HG02610 (cell line): ENCODE results near the gene TMED8.
"Not testable (repeated sequence)": the region's sequence is repeated elsewhere in the genome, so short reads cannot be mapped to it uniquely, and the experiment has no call there.

ENCODE experiments used
- ATAC-seq: cut with Tn5 transposase; IDR thresholded peaks from one replicate; pipeline ENCODE4 v1.9.1; 2021; ENCODE audit warnings: mild to moderate bottlenecking, moderate library complexity; ENCODE audit not compliant: unreplicated experiment

Gene TMED8, protein sequence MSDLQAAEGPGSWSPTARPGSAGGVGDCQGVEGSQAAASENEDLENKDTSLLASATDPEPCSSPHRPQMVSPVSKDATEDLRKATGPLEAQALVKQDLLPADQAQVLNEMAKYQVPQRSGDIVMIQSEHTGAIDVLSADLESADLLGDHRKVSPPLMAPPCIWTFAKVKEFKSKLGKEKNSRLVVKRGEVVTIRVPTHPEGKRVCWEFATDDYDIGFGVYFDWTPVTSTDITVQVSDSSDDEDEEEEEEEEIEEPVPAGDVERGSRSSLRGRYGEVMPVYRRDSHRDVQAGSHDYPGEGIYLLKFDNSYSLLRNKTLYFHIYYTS

DNA sequence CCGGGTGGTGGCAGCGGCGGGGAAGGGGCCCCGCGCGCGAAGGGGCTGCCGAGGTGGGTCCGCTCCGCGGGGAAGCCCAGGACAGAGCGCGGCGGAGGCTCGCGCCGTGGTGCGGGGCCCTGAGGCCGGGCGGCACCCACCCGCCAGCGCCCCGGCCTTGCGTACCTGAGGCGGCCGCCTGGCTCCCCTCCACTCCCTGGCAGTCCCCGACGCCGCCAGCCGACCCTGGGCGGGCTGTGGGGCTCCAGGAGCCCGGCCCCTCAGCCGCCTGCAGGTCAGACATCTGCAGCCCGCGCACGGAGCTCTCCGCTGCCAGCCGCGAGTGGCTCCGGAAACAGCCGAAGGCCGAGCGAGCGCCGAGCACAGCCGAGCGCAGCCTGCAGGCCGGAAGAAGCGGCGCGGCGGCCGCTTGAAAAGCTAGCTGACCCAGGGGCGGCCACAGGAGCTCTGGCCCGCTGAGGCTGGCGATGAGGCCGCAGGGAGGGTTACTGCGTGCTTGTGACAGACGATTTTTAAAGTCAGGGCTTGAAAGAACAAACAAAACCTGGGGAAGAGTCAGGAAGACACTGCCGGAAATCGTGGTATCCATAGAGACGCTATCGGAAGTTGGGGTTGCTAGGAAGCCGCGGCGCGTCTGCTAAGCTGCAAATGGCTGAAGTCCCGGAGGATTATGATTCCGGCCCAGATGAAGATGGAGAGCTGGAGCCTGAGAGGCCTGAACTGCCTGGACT lies at the start of gene TMED8, which contains the start of gene SAMD15:
TMED8 (minus strand) TSS at position 324 of the 731 bp plus-strand sequence; CDS start at position 283, 41 bp downstream.
SAMD15 (plus strand) TSS at position 609 of the 731 bp plus-strand sequence; CDS start at position 649, 40 bp downstream.
- ATAC-seq = peak; percentile 78

DNA sequence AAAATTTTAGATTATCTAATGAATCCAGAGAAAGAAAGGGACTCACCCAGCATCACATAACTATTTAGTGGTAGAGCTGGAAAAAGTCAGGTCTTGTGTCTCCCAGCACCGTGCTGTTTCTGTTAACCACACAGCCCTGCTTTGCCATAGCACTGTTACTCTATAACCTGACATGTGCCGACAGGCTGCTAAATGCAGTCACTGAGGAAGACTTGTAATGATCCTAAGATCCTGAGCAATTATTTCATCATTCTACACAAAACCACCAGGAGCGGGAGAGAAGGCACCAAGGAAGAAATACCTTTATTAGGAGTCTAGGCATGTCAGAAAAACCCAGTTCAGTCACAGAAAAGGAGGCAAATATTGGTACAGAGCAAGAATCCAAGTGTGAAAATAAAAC lies 49.5 kb upstream of the TMED8 start:
- no peak for ATAC-seq

DNA sequence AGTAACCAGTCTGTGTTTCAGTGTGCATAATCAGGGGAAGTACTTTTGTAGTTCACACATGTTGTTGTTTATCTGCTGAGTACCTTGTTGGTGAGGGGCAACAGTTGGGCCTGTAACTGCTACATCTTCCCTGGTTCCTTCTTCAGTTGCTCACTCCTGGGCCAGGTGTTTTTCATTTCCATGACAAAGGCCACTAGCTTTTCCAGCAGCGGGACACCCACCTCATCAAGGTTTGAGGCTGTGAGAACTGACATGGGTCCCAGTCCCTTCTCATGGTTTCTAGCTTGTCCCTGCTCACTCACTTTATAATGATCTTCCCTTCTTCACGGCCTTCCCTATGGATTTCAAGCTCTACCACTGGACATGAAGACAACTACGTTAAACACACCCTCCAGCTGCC lies 48.0 kb upstream of the TMED8 start:
- no peak for ATAC-seq

DNA sequence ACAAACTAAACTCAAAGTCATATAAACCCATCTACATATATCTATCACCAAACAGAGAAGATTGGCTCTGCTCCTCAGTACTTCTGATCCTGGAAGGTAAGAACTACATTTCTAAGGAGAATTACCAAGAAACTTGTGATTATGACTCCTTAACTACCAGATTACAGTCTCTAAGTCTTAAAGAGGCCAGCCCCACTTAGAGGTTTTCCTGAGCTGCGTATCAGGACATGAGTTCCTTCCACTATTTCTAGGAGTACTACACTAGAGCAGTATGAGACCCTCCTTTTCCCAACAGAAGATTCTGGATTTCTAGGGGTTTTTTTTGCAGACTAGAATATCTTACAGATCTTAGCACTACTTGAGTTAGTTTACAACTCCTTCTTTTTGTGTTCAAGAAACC lies 46.5 kb upstream of the TMED8 start, which contains the start of gene NOXRED1:
NOXRED1 (minus strand) TSS at position 101 of the 400 bp plus-strand sequence. CDS start 634 bp downstream, outside the sequence.
- no peak for ATAC-seq

DNA sequence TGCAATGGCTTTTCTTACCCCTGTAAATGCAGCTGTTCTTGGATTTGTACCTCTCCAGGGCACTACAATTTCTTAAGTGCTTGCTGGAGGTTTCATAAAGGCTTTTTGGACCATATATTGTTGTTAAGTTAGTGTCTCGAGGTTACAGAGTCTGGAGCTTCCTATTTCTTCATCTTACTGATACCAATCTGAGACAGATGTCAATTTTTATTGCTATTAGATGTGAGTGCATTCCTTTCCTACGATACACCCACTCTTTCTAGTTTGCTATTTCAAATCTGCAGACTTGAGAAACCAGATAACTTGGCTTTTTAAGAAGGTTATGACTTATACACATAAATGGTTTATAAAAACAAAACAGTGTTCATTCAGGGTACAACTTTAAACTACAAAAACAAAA lies 44.3 kb upstream of the TMED8 start:
- ATAC-seq = no peak

DNA sequence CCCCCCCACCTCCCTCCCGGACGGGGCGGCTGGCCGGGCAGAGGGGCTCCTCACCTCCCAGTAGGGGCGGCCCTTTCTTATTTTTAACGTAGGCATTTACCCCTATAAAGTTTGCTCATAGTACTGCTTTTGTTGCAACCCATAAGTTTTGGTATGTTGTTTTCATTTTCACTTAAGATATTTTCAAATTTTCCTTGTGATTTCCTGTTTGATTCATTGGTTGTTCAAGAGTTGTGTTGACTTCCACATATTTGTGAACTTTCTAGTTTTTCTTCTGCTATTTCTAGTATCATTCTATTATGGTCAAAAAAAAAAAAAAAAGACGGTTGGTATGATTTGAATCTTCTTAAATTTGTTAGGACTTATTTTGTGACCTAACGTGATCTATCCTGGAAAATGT lies 39.9 kb upstream of the TMED8 start:
- no peak for ATAC-seq

DNA sequence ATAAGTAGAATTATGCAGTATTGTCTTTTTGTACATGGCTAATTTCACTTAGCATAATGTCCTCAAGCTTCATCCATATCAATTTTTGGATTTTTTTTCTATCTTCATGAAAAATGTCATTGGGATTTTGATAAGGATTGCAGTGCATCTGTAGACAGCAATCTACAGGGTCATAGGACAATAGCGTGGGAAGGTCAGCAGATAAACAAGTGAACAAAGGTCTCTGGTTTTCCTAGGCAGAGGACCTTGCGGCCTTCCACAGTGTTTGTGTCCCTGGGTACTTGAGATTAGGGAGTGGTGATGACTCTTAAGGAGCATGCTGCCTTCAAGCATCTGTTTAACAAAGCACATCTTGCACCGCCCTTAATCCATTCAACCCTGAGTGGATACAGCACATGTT lies 39.2 kb upstream of the TMED8 start:
- ATAC-seq = not testable (repeated sequence)

DNA sequence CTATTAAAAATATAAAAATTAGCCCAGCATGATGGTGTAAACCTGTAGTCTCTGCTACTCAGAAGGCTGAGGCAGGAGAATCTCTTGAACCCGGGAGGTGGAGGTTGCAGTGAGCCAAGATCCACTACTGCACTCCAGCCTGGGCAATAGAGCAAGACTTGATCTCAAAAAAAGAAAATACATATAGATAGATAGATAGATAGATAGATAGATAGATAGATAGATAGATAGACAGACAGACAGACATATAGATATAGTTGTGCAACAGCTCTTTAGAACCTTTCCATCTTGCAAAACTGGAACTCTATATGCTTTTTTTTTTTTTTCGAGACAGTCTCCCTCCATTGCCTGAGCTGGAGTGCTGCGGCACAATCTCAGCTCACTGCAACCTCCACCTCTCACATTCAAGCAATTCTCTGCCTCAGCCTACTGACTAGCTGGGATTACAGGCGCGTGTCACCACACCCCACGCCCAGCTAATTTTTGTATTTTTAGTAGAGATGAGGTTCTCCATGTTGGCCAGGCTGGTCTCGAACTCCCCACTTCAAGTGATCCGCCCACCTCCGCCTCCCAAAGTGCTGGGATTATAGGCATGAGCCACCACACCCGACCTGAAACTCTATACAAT lies 38.6 kb upstream of the TMED8 start:
- not testable (repeated sequence) for ATAC-seq

DNA sequence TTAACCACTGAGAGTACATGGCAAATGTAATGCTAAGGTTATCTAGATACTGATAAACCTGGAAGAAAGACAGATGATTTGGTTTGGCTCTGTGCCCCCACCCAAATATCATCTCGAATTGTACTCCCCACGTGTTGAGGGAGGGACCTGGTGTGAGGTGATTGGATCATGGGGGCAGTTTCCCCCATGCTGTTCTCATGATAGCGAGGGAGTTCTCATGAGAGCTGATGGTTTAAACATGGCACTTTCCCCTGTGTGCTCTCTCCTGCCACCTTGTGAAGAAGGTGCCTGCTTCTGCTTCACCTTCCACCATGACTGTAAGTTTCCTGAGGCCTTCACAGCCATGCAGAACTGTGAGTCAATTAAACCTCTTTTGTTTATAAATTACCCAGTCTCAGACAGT lies 32.2 kb upstream of the TMED8 start:
- ATAC-seq = no peak

DNA sequence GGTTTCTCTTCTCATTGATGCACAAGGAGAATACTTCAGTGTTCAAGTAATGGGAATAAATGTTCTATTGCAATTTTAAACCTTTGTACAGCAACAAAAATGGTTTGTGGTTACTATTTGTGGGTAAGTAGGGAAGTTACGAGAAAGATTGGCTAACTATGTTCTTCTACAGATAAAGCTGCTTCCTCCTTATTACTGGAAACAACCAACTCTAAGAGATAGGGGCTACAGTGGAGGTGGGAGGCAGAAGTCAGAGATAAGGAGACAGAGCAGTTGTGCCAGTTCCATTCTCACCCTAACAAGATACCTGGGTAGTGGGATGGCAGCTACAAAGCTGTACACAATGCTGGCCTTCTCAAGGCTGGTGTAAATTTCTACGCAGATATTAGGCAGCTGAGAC lies 30.3 kb upstream of the TMED8 start:
- ATAC-seq = no peak

DNA sequence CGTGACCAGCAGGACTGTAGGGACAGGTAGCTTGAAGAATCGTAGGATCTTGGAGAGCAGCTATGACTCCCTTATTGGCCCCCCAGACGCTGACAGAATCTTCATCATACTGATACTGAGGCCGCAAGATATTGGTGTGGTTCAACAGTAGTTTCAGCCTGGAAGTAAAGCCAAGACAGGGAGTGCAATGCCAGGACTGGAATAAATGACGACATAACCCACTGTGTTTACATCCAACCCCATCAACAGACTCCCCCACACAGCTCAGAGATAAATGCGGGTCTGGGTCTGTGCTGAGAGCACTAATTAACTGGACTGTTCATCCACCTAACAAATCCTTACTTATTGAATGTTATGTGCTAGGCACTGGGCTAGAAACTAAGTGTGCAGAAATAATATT lies 29.8 kb upstream of the TMED8 start:
- no peak for ATAC-seq

DNA sequence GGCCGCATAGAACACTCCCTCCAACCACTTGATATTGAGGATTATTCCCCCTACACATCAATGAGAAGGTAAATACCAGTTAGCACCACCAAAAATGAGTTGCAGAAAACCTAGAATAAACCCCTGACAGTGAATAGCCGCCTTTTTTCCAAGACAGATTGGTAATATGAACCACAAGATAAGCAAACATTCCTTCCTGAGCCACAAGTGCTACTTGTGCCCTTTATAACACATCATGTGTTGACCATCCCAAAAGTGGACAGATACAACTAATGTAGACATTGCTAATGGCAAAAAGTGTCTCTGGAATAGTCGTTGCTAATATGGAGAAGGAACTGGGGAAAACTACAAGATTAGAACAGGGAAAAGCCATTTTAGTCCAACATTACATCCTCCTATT lies 29.2 kb upstream of the TMED8 start:
- ATAC-seq = no peak

DNA sequence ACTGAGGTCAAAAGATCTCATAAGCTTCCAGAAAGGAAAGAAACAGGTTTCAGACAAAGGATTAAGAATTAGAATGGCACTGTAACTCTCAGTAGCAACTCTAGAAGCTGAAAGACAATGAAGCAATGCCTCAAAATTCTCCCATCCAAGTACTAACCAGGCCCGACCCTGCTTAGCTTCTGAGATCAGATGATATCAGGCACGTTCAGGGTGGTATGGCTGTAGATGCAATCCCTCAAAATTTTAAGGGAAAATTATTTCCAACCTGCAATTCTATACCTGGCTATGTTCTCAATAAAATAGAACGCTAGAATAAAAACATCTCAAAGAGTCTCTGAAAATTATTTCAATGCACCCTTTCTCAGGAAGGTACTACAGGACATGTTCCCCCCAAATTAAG lies 26.9 kb upstream of the TMED8 start:
- no peak for ATAC-seq

DNA sequence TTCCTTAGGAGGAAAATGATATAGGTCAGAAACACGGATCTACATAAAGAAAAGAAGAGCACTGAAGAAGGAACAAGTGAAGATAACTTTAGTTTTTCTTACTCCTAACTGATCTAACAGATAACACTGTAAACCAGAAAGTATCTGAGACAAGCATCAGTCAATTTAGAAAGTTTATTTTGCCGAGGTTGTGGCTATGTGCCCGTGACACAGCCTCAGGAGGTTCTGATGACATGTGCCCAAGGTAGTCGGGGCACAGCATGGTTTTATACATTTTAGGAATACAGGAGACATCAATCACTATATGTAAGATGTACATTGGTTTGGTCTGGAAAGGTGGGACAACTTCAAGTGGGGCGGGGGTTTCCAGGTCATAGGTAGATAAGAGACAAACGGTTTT lies 23.3 kb upstream of the TMED8 start:
- ATAC-seq = no peak

DNA sequence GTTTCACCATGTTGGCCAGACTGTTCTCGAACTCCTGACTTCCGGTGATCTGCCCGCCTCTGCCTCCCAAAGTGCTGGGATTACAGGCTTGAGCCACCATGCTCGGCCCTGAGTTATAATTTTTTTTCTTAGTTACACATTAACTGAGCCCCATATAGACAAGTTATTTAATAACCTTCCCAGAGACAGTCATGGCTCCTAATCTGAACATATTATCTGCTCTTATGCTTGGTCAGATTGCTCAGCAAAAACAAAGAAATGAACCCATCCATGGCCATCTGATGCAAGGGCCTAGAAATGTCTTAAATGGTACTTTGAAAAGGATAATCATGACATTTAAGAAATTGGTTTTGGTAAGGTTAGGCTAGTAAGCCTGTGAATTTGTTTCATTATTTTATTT lies 13.3 kb upstream of the TMED8 start:
- no peak for ATAC-seq

DNA sequence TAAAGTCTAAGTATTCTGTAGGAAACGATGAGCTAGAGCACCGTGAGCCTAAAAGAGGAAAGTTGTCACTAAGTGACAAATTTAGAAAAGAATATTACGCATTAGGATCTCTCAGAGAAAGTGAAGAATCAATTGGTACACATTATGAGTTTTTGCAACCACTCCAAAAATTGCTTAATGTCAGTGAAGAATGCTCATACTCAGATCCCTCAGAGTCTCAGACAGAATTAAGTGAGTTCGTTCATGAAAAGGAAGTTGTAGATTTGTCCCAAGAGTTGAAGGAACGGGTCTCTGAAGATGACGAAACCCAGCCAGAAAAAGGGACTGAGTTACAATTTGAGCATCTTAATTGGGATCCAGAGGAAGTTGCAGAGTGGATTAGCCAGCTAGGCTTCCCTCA lies 1.8 kb upstream of the TMED8 start:
- no peak for ATAC-seq

DNA sequence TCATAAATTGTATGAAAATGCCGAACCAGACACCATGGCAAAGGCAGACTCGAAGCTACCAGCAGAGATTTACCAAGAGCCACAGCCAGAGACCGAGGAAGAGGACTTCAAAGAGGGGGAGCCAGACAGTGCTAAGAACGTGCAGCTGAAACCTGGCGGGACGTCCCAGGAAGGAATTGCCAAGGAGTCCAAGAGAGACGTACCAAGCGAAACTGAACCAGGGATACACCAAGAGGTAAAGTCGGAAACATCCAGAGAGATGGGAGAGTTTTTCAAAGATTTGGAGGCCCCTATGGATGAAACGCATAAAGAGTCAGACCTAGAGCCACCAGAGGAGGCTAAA lies 579 bp upstream of the TMED8 start:
- no peak for ATAC-seq

DNA sequence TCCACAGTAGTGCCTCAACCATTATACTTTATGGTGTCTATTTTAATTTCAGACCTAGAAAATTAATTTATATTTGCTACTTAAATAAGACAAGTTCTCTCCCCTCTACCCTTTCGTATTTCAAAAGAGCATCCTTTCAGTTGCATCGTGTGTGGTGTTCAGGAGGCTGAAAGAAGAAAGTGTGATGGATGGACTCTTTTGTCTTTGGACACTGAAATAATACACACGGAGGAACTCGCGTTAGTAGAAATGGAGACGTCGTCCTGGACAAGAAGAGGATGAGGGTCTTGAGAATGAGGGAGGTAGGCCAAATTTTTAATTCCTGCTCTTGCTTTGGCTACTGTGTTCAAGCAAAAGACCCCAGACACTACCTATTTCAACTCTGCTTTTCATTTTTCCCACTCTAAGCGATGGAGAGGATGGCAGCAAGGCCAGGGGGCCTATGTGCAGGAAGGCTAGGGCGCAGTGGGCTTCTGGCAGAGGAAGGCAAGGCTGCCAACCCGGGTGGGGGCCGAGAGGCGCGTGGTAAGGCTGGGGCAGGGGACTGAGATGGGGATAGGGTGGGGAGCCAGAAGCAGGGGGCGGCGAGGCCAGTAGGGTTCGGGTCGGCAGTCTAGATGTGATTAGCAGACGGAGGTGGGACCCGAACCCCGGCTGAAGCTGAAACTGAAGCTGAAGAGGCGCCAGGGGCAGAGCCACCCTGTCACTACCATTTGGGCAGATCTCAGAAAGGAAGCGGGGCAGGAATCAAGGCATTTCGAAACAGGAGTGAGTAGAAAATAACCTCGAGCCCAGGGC lies 722 bp downstream of the TMED8 start:
- ATAC-seq = no peak

DNA sequence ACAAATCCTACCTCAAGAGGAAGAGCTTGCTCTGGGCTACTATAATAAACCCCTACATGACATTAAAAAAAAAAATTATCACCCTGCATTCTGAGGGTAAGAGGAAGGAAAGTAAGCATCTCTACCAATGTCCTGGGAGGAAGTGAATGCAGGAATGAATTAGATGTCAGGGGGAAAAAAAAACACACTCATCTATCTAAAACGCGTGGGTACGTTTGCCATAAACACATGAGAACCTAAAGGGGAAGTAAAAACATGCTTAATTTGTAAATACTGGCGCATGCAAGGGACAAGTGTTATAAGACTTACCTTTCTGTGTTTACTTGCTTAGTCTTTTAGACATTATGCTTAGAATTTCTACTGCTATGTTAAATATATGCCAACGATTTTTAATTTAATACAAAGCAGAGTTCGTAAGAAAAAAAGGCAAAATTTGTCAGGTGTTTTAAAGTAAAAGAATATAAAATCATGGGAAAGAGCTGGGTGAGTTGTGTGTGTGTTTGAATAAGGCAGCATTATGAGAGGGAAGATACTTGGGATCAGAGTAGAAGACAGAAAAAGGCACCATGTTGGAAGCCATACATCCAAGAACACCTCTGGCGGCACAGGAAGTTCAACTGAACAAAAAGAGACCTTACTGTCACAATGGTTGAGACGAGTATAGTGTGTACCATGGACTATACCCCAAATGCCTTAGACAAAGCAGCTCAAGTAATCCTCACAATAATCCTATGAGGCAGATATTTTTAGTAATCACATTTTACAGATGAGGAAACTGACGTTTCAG lies 1.5 kb downstream of the TMED8 start:
- ATAC-seq = no peak

DNA sequence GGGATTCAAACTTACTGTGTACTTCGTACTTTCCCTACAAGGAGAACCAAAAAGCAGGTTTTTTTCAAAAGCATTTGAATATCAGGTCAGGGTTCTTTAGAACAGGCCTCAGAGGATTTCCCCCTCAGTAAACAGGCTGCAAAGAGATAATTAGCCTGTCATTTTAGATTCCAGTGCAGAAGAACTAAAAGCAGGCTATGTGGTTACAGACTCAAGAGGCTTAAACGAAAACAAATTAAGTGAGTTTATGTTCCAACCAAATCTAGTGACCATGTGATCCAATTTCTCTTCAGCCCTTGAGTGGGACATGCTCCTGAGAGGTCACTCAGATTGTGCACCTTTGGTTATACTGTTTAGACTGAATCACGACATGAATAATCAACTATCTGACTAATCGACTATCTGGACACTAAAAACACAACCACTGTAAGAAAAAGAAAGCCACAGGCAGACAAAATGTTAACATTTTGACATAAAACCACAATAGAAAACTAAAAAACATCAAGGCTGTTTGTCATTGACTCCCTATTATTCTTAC lies 4.5 kb downstream of the TMED8 start:
- ATAC-seq = peak; percentile 45
